ENCODE data around the gene AKAP12. TPM values are rescaled to one million over a fixed set of nuclear protein-coding genes. Genes with fewer than 3 reads are reported as not detected.
"Not testable (repeated sequence)": the region's sequence is repeated elsewhere in the genome, so short reads cannot be mapped to it uniquely, and the experiment has no call there.

AKAP12 gene
- total and polyA plus RNA-seq, 2 donors (not counting 1 experiment from before 2014, with no cell fraction given), result 0.04 to 0.22 TPM

DNA sequence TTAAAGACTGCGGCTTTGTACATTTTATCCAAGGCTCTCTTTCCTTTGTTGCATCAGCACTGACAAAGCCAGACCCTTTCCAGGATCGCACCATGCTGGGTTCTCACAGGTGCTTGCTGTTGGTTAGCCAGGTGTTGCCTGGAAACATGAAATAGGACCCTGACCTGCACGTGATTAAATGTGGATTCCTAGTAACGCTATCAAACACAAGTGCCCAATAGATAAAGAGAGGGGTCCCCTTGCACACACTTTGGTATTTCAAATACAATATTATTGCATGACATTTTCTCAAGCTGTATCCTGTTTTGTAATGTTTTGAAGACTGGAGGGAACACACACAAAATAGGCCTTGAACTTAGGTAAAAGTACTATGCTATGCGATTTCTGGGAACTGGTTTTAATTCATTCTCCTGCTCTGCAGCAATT, 73.3 kb downstream of the AKAP12 start:
- Histone ChIP-seq H3K9me3 (ENCODE audit: control extremely low read depth in 1 of 3, control insufficient read depth in 2 of 3, insufficient read depth in 1 of 3, low read length in 2 of 3) (peaks cover 2 to 15% (median 9%) of the 10 kb centered on the region in 3 donors), H2AFZ (ENCODE audit: insufficient read depth, low read depth, low read length, poor library complexity, severe bottlenecking) (no peak overlapping the region), H3K36me3 (replicated peaks in 1 of 2; ENCODE audit: control extremely low read depth in 1 of 2, control insufficient read depth in 1 of 2, extremely low read depth in 1 of 2, insufficient read depth in 2 of 2, low read length in 1 of 2) (no peaks in the 10 kb centered on the region), H3K4me1 (ENCODE audit: control insufficient read depth in 2 of 2, insufficient read depth in 2 of 2, low read length in 2 of 2) (no peaks in the 10 kb centered on the region), H3K9ac (ENCODE audit: low read length) (no peak overlapping the region), H3K4me2 (replicated peaks; ENCODE audit: low read depth, low read length, poor library complexity, severe bottlenecking) (no peak overlapping the region), H3K27me3 (replicated peaks in 1 of 4; ENCODE audit: control extremely low read depth in 1 of 4, control insufficient read depth in 3 of 4, insufficient read depth in 4 of 4, low read length in 3 of 4) (no peaks in the 10 kb centered on the region), H3K27ac (ENCODE audit: low read length in 2 of 2) (no peak overlapping the region), H3K4me3 (ENCODE audit: control extremely low read depth in 1 of 5, extremely low read depth in 1 of 5, insufficient read depth in 1 of 5, low read depth in 2 of 5, low read length in 4 of 5) (no peak overlapping the region), H3K79me2 (ENCODE audit: control insufficient read depth, insufficient read depth, low read length) (no peaks in the 10 kb centered on the region), H4K20me1 (ENCODE audit: control insufficient read depth, insufficient read depth, low read length, poor library complexity, severe bottlenecking) (no peaks in the 10 kb centered on the region)
- peaks cover 5% of the 10 kb centered on the region for H3K27me3 Mint-ChIP-seq
- no peak overlapping the region for H3K27ac Mint-ChIP-seq
- 94% methylated on average over 2 of the region's 5 CpGs for WGBS (ENCODE audit: insufficient coverage)
- CTCF ChIA-PET, result no interaction called here
- POLR2A ChIA-PET, result no interaction called here
- no peak overlapping the region for H3K4me3 Mint-ChIP-seq
- H3K4me1 Mint-ChIP-seq, result no peaks in the 10 kb centered on the region
- peaks cover 6% of the 10 kb centered on the region for H3K9me3 Mint-ChIP-seq (ENCODE audit: insufficient read depth)
- no peak for DNase-seq
- intact Hi-C loops (cut with micrococcal nuclease), result no loop called here
- TF ChIP-seq, protein P1, sequence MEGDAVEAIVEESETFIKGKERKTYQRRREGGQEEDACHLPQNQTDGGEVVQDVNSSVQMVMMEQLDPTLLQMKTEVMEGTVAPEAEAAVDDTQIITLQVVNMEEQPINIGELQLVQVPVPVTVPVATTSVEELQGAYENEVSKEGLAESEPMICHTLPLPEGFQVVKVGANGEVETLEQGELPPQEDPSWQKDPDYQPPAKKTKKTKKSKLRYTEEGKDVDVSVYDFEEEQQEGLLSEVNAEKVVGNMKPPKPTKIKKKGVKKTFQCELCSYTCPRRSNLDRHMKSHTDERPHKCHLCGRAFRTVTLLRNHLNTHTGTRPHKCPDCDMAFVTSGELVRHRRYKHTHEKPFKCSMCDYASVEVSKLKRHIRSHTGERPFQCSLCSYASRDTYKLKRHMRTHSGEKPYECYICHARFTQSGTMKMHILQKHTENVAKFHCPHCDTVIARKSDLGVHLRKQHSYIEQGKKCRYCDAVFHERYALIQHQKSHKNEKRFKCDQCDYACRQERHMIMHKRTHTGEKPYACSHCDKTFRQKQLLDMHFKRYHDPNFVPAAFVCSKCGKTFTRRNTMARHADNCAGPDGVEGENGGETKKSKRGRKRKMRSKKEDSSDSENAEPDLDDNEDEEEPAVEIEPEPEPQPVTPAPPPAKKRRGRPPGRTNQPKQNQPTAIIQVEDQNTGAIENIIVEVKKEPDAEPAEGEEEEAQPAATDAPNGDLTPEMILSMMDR (IDR thresholded peaks at IDR 0.05), result no peak
- no peak for TF ChIP-seq EZH2 (IDR thresholded peaks at IDR 0.05; ENCODE audit: borderline replicate concordance, insufficient read depth, low read depth, low read length, poor library complexity, severe bottlenecking)
- ATAC-seq (ENCODE audit: low read depth), result no peak

DNA sequence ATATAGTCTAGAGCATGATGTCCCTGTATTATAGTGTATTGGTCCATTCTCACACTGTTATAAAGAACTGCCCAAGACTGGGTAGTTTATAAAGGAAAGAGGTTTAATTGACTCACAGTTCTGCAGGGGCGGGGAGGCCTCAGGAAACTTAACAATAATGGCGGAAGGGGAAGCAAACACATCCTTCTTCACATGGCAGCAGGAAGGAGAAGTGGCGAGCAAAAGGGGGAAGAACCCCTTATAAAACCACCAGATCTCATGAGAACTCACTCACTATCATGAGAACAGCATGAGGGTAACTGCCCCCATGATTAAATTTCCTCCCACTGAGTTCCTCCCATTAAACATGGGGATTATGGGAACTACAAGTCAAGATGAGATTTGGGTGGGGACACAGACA, 75.9 kb downstream of the AKAP12 start:
- WGBS (ENCODE audit: insufficient coverage), result no CpG with 5 or more reads among the region's 3 CpGs
- CTCF ChIA-PET, result interaction anchor here (1.9 kb wide), 1 partner anchor 9 kb away, joined by 11 read pairs; no protein-coding TSS in a partner anchor

More for the DNA sequence above, 75.9 kb downstream of the AKAP12 start:
- H3K4me1 ChIP-seq (ENCODE audit: control insufficient read depth in 2 of 2, insufficient read depth in 2 of 2, low read length in 2 of 2); POLR2A ChIA-PET; H3K4me3 Mint-ChIP-seq; intact Hi-C loops (cut with micrococcal nuclease); H3K36me3 ChIP-seq (replicated peaks in 1 of 2; ENCODE audit: control extremely low read depth in 1 of 2, control insufficient read depth in 1 of 2, extremely low read depth in 1 of 2, insufficient read depth in 2 of 2, low read length in 1 of 2); ATAC-seq (ENCODE audit: low read depth); H3K4me2 ChIP-seq (replicated peaks; ENCODE audit: low read depth, low read length, poor library complexity, severe bottlenecking); H3K4me1 Mint-ChIP-seq; H3K4me3 ChIP-seq (ENCODE audit: control extremely low read depth in 1 of 5, extremely low read depth in 1 of 5, insufficient read depth in 1 of 5, low read depth in 2 of 5, low read length in 4 of 5); H3K9ac ChIP-seq (ENCODE audit: low read length); H3K27me3 Mint-ChIP-seq; H3K27me3 ChIP-seq (replicated peaks in 1 of 4; ENCODE audit: control extremely low read depth in 1 of 4, control insufficient read depth in 3 of 4, insufficient read depth in 4 of 4, low read length in 3 of 4); DNase-seq; H4K20me1 ChIP-seq (ENCODE audit: control insufficient read depth, insufficient read depth, low read length, poor library complexity, severe bottlenecking); H3K9me3 Mint-ChIP-seq (ENCODE audit: insufficient read depth); H3K27ac ChIP-seq (ENCODE audit: low read length in 2 of 2); H3K27ac Mint-ChIP-seq; H2AFZ ChIP-seq (ENCODE audit: insufficient read depth, low read depth, low read length, poor library complexity, severe bottlenecking); H3K79me2 ChIP-seq (ENCODE audit: control insufficient read depth, insufficient read depth, low read length): not testable (repeated sequence)
- H3K9me3 ChIP-seq (ENCODE audit: control extremely low read depth in 1 of 3, control insufficient read depth in 2 of 3, insufficient read depth in 1 of 3, low read length in 2 of 3), result peaks cover 2 to 15% (median 9%) of the 10 kb centered on the region in 3 donors

All from B cell (primary cell).